GM12874 (cell line): Measurements from ENCODE around the gene PHACTR2.

Source experiments
- TF ChIP-seq, protein P1 (sequence below): IDR thresholded peaks from 2 replicates; pipeline ENCODE4 v1.5.1; 2011; ENCODE audit warnings: low read depth, mild to moderate bottlenecking, control low read depth, low read length, moderate library complexity; ENCODE audit not compliant: insufficient read depth

PHACTR2 gene

GRCh38 chr6:143842902-143843676 lies 165.3 kb downstream of the PHACTR2 start, which contains the start of gene LTV1:
Gene LTV1 (plus strand): TSS chr6:143843338. CDS start chr6:143843478, 140 bp downstream.
- TF ChIP-seq, protein P1, sequence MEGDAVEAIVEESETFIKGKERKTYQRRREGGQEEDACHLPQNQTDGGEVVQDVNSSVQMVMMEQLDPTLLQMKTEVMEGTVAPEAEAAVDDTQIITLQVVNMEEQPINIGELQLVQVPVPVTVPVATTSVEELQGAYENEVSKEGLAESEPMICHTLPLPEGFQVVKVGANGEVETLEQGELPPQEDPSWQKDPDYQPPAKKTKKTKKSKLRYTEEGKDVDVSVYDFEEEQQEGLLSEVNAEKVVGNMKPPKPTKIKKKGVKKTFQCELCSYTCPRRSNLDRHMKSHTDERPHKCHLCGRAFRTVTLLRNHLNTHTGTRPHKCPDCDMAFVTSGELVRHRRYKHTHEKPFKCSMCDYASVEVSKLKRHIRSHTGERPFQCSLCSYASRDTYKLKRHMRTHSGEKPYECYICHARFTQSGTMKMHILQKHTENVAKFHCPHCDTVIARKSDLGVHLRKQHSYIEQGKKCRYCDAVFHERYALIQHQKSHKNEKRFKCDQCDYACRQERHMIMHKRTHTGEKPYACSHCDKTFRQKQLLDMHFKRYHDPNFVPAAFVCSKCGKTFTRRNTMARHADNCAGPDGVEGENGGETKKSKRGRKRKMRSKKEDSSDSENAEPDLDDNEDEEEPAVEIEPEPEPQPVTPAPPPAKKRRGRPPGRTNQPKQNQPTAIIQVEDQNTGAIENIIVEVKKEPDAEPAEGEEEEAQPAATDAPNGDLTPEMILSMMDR: no peak

DNA sequence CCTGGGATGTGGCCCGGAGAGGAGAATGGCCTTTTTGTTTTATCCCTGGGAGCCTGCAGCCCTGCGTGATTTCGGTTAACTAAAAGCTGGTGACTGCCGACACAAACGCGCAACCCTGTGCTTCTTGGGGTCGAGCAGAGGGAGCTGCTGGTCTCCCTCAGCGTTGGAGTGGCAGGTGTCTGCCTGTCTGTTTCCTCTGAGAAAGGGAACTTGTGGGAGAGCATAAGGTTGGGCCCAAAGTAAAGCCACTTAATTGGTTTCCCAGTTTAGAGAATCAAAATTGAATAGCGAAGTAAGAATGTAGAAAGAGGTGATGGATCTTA lies 165.9 kb downstream of the PHACTR2 start:
- TF ChIP-seq, protein P1: no peak

- TF ChIP-seq, protein P1: no peak
These were observed 166.2 kb downstream of the PHACTR2 start for GRCh38 chr6:143844006-143844405.

DNA sequence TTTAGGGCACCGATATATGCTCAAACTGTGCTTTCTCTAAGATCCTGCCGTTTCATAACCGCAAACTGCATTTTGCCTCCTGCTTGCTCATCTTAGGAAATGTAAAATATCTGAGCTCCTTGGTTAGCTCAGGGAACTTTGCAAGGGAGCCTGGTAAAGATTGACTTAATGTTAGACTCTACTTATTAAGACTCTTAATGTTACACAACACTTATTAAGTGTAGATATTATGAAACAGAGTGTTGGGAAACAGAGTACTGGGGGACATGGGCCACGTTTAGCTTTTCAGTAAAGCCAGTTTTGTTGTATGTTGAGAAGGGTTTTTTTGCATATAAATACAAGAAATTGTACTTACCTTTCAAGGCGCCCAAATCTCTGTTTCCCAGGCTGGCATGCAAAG lies 167.3 kb downstream of the PHACTR2 start:
- TF ChIP-seq, protein P1: no peak

- TF ChIP-seq, protein P1: no peak
These were observed 179.9 kb downstream of the PHACTR2 start for GRCh38 chr6:143857651-143858050.

DNA sequence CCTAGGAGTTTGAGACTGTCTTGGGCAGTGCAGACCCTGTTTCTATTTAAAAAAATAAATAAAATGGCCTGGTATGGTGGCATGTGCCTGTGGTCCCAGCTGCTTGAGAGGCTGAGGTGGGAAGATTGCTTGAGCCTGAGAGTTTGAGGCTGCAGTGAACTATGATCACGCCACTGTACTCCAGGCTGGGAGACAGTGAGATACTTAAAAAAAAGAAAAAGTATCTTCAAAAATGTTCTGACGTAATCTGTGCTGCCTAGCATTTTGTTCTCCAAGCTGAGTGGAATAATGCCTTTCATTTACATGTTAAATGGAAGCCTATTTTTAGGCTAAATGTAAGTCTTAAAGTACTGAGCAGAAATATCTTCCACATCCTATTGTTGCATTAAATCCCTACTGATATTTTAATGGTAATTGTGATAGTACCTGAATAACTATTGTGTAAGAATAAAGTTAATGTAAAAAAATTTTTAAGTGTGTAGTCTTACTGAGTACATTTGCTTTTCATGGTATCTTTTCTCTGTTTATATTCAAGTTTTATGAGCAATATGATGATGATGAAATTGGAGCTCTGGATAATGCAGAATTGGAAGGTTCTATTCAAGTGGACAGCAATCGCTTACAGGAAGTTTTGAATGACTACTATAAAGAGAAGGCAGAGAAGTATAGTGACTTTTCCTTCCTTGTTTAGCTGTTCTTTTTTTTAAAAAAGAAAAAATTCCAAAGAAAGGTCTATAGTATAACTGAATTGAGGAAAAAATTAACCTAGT lies 182.3 kb downstream of the PHACTR2 start:
- TF ChIP-seq, protein P1: no peak

- TF ChIP-seq, protein P1: no peak
These were observed 186.0 kb downstream of the PHACTR2 start for GRCh38 chr6:143863771-143864170.
